HepG2 (cell line): ENCODE data around the gene VSTM5. TPM values are rescaled to one million over a fixed set of nuclear protein-coding genes. Genes with fewer than 3 reads are reported as not detected.

ENCODE experiments used
- DMTF1 ChIP-seq: sonication (generic); formaldehyde crosslinking; IDR thresholded peaks from 2 replicates; pipeline ENCODE4 v1.4.0; 2020; ENCODE audit warnings: mild to moderate bottlenecking, missing genetic modification reagents
- GABPB1 ChIP-seq: IDR thresholded peaks from 2 replicates; pipeline ENCODE4 v1.6.1; 2016; ENCODE audit warnings: mild to moderate bottlenecking, missing genetic modification reagents, moderate library complexity, missing compliant biosample characterization
- GTF2F1 ChIP-seq: fragments of 150-350 bp; IDR thresholded peaks from 2 replicates; pipeline ENCODE4 v1.6.1; 2014; ENCODE audit warnings: low read length
- HNF1B ChIP-seq: sonication (generic); formaldehyde crosslinking; IDR thresholded peaks from 2 replicates; pipeline ENCODE4 v1.5.1; 2020; ENCODE audit warnings: mild to moderate bottlenecking, moderate library complexity, missing genetic modification reagents
- NFYC ChIP-seq: IDR thresholded peaks from 2 replicates; pipeline ENCODE4 v1.6.1; 2016; ENCODE audit warnings: missing genetic modification reagents, missing compliant biosample characterization
- ZMYM4 ChIP-seq: sonication (generic); formaldehyde crosslinking; IDR thresholded peaks from 2 replicates; pipeline ENCODE4 v1.8.1; 2023; ENCODE audit warnings: mild to moderate bottlenecking, missing genetic modification reagents
- ZNF501 ChIP-seq: sonication (generic); formaldehyde crosslinking; IDR thresholded peaks from 2 replicates; pipeline ENCODE4 v1.5.1; 2020; ENCODE audit warnings: mild to moderate bottlenecking, moderate library complexity, missing genetic modification reagents
- polyA plus RNA-seq, 8 experiments: library from polyadenylated mRNA; depleted of rRNA in 3 of 8; stranded (reverse) in 7 of 8; unstranded in 1 of 8; fragments of >200 nt; fragmentation: Illumina TruSeq in 4 of 8; extraction: Trizol in 4 of 8; gene quantifications; 2 replicates each; pipeline versions ENCODE4 v1.2.1 to v1.2.3, GENCODE V29; 2011 to 2016; ENCODE audit warnings: low read depth in 4 of 8, missing spikeins in 1 of 8, mixed read lengths in 1 of 8; ENCODE audit not compliant: insufficient read depth in 1 of 8
- total RNA-seq, 5 experiments: library from RNA; depleted of rRNA; stranded (reverse); fragments of >200 nt; fragmentation: Illumina TruSeq; extraction: Trizol; gene quantifications; 2 replicates each; pipeline ENCODE4 v1.2.3, GENCODE V29; 2016; ENCODE audit warnings: low read depth in 1 of 5
- TF ChIP-seq, protein P1 (sequence below): sonication (generic); formaldehyde crosslinking; IDR thresholded peaks from 2 replicates; pipeline ENCODE4 v1.4.0; 2020; ENCODE audit warnings: mild to moderate bottlenecking, missing genetic modification reagents
- TF ChIP-seq, protein P2 (sequence below): sonication (generic); formaldehyde crosslinking; IDR thresholded peaks from 2 replicates; pipeline ENCODE4 v1.5.0; 2020; ENCODE audit warnings: mild to moderate bottlenecking, missing genetic modification reagents
- TF ChIP-seq, protein P3 (sequence below): IDR thresholded peaks from 2 replicates; pipeline ENCODE4 v1.6.1; 2016; ENCODE audit warnings: missing biosample characterization, missing genetic modification reagents, low read depth

Gene VSTM5
- total and polyA plus RNA-seq, 2 of the 13 experiments (the other 11 are each of a cell fraction or from before 2014, with no cell fraction given) = not detected

GRCh38 chr11:93838967-93839366 is 11.5 kb downstream of the VSTM5 start (continued):
- TF ChIP-seq DMTF1 (CRISPR knock-in tag) = no peak
- TF ChIP-seq, protein P1, sequence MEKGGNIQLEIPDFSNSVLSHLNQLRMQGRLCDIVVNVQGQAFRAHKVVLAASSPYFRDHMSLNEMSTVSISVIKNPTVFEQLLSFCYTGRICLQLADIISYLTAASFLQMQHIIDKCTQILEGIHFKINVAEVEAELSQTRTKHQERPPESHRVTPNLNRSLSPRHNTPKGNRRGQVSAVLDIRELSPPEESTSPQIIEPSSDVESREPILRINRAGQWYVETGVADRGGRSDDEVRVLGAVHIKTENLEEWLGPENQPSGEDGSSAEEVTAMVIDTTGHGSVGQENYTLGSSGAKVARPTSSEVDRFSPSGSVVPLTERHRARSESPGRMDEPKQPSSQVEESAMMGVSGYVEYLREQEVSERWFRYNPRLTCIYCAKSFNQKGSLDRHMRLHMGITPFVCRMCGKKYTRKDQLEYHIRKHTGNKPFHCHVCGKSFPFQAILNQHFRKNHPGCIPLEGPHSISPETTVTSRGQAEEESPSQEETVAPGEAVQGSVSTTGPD = no peak
- TF ChIP-seq ZNF501 = no peak
- TF ChIP-seq GTF2F1 = no peak
- TF ChIP-seq, protein P2, sequence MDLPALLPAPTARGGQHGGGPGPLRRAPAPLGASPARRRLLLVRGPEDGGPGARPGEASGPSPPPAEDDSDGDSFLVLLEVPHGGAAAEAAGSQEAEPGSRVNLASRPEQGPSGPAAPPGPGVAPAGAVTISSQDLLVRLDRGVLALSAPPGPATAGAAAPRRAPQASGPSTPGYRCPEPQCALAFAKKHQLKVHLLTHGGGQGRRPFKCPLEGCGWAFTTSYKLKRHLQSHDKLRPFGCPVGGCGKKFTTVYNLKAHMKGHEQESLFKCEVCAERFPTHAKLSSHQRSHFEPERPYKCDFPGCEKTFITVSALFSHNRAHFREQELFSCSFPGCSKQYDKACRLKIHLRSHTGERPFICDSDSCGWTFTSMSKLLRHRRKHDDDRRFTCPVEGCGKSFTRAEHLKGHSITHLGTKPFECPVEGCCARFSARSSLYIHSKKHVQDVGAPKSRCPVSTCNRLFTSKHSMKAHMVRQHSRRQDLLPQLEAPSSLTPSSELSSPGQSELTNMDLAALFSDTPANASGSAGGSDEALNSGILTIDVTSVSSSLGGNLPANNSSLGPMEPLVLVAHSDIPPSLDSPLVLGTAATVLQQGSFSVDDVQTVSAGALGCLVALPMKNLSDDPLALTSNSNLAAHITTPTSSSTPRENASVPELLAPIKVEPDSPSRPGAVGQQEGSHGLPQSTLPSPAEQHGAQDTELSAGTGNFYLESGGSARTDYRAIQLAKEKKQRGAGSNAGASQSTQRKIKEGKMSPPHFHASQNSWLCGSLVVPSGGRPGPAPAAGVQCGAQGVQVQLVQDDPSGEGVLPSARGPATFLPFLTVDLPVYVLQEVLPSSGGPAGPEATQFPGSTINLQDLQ (CRISPR knock-in tag) = no peak
- TF ChIP-seq HNF1B = no peak
- TF ChIP-seq, protein P3, sequence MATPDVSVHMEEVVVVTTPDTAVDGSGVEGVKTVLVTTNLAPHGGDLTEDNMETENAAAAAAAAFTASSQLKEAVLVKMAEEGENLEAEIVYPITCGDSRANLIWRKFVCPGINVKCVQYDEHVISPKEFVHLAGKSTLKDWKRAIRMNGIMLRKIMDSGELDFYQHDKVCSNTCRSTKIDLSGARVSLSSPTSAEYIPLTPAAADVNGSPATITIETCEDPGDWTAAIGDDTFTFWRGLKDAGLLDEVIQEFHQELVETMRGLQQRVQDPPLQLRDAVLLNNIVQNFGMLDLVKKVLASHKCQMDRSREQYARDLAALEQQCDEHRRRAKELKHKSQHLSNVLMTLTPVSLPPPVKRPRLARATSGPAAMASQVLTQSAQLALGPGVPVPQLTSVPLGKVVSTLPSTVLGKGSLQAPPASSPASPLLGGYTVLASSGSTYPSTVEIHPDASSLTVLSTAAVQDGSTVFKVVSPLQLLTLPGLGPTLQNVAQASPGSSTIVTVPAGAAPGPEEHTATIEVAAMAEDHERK (CRISPR knock-in tag) = no peak
- TF ChIP-seq NFYC = peak; percentile 74
- no peak for TF ChIP-seq GABPB1
- peak; percentile 80 for TF ChIP-seq ZMYM4 (CRISPR knock-in tag)
